Limb (tissue), 2 donors: Measurements from ENCODE around the gene MAG.

Experiments
- DNase-seq, 2 donors: peaks; one replicate each; pipeline ENCODE4 v3.0.0-alpha.2; 2016; ENCODE audit errors: extremely low spot score in 2 of 2

The MAG gene

DNA sequence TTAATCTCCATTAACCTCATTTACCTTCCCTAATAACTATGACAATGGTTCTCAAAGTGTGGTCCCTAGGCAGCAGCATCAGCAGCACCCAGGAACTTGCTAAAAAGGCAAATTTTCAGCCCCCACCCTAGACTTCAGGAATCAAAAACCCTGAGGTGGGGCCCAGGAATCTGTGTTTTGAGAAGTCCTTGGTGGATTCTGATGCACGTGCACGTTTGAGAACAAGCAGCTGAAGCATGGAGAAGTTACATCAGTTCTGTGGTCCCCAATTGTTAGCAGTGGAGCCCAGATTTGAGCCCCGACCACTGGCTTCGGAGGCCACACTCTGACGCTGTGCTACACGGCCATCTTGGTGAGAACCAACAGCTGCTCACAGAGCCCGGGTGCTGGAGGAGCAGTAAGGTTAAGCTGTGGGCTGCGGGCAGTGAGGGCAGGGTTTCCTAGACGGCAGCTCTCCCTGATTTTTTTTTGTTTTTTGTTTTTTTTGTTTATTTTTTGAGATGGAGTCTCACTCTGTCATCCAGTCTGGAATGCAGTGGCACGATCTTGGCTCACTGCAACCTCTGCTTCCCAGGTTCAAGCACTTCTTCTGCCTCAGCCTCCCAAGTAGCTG, 23.0 kb downstream of the MAG start:
- DNase-seq = no peak

DNA sequence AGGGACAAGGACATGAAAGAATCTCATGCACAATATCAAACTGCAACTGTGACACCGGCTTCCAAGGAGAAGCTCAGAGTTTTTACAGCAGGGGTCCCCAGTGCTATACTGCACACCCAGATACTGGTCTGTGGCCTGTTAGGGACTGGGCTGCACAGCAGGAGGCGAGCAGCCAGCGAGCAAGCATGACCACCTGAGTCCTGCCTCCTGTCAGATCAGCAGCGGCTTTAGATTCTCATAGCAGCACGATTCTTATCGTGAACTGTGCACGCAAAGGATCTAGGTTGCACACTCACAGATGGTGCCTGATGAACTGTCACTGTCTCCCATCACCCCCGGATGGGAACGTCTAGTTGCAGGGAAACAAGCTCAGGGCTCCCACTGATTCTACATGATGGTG, 23.9 kb downstream of the MAG start:
- peak in 1 of 2 donors; percentile 16 for DNase-seq

DNA sequence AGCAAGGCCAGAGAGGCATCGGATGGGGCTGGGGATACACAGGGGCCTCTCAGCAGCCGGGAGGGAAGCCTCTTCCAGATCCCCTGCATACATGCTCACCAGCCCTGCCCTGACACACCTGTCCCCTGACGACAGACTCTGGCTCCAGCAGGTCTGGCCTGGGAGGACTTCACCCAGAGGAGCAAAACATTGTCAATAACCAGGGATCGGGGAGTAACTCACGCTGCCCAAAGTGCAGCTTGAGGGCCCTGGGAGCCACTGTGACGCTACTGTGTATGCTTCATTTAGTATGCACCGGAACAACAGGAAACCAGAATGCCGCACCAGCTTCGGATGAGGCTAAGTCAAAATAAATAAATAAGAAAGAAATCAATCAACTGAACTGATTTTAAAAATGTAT, 24.6 kb downstream of the MAG start:
- DNase-seq = no peak

DNA sequence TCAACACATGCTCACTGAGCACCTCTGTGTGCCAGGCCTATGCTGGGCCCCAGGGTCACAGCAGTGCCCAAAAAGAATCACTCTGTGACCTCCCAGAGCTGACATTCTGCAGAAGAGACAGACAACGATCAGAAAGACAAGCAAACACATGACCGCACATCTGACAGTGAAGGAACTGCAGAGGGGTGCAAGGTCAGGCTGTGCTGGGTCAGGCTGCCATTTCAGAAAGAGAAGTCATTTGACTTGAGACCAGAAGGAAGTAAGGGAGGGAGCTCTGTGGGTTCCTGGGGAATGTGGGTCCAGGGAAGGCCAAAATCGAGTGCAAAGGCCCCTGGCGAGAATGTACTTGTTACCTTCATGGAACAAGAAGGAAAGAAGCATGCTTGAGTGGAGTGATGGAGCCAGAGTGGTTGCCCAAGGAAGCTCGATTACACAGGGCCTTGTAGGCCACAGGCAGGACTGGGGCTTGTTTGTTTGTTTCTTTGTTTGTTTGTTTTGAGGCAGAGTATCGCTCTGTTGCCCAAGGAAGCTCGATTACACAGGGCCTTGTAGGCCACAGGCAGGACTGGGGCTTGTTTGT, 25.6 kb downstream of the MAG start:
- no peak for DNase-seq

DNA sequence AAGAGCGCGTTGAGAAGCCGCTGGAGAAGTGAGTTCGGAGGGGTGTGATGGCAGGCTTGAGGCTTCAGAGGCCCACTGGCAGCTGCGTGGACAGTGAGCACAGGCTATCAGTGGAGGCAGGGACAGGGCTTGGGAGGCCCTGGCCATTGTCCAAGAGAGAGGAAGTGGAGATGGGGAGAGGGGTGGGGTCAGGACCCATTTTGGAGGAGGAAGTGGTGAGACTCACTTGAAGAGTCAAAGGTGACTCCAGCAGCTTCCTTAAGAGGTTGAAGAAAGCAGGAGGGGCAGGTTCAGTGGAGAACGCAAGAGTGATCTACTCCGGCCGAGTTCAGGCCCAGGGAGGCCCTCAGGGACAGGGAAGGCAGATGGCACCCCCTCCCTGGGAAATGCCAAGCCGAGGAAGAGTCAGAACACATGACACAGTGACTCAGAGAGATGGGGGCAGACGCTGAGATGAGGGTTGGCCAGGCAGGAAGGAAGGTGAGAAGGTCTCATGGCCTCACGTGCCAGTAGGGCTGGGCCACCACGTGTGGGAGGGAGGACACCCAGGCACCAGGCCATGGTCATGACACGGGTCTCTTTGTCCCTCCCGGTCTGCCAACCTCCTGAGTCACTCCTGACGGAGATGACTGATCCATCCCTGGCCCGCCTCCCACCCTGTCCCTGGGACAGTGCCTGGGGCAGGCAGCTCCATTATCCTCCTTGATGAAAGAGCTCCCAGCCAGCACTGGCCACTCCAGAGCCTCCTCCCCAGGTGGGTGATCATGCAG, 26.9 kb downstream of the MAG start:
- no peak for DNase-seq

DNA sequence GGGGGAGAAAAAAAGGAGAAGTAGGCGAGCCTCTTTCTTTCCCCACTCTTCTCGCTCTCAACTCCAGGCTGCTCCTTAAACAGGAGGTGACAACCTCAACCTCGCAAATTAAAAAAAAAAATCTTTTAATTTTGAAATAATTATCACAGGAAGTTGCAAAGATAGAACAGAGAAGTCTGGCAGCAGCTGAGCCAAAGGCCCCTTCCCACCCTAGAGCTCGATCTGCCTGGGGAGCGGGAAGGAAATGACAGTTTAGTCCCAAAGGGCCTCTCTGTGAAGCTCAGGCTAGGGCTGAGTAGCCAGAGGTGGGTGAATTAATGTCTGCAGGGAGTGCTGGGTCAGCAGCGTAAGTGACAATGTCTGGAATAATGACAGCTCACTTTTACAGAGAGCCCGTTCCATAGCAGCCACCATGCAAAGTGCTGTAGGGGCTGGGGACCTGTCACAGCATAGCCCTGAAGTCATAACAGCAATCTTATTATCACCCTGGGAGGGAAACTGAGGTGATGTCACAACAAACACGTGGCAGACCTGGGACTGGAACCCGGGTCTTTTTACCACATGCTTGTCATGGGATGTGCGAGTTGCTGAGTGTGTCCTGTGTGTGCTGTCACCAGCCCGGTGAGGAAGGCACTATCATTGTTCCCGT, 28.2 kb downstream of the MAG start:
- no peak for DNase-seq

DNA sequence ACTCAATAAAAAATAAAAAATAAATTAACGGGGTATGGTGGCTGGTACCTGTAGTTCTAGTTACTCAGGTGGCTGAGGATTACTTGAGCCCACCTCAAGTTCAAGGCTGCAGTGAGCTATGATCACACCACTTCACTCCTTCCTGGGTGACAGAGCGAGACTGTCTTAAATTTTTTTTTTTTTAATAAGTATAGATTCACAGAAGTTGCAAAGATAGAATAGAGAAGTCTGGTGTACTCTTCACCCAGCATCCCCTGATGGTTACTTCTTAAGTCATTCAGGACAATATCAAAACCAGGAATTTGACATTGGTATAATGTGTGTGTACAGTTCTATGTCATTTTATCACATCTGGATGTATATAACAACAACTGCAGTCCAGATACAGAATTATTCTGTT, 29.3 kb downstream of the MAG start:
- no peak for DNase-seq

DNA sequence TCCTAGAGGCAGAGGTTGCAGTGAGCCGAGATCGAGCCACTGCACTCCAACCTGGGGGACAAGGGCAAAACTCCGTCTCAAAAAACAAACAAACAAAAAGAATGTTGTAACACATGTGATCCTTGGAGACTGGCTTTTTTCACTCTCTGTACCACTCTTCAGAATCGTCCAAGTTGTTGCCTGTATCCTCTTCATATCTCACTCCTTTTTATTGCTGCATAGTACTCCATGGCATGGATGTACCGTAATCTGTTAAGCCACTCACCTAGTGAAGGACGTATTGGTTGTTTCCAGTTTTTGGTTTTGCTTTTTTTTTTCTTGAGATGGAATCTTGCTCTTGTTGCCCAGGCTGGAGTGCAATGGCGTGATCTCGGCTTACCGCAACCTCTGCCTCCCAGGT, 30.1 kb downstream of the MAG start:
- no peak for DNase-seq

DNA sequence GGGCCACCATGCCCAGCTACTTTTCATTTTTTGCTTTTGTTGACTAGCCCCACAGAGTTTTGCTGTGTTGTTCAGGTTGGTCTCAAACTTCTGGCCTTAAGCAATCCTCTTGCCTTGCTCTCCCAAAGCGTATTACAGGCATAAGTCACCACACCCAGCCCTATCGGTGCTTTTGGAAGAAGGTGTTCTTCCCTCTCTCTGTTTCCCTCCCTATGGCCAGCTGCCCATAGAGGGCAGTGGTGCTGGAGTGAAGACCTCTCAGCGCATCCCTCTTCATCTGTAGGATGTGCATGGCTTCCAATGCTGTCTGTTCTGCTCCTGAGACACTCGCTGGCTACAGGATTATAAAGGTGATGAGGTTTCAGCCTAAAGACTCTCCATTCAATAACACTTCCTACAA, 35.7 kb downstream of the MAG start:
- no peak for DNase-seq

DNA sequence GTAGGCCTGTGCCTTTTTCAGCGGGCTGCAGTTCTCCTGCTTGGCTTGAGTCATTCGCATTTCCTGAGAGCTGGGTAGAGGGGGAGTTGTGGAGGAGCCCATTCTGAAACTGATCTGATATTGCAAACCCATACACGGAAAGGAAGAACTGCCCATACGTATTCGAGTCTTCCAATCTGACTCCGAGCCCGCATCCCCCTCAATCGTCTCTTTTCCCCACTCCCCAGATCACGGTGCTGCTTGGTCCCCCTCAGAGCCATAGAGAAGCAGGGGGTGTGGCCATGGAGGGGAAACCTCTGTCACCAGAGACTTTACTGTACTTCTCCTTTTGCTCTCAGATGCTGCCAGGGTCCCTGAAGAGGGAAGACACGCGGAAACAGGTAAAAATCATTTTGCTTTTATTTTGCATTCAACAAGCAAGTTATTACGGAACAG, 36.9 kb downstream of the MAG start, which contains the start of gene CD22:
Gene CD22 (plus strand): TSS at position 337 of the 435 bp plus-strand sequence. CDS start 2,854 bp downstream, outside the sequence.
- no peak for DNase-seq

DNA sequence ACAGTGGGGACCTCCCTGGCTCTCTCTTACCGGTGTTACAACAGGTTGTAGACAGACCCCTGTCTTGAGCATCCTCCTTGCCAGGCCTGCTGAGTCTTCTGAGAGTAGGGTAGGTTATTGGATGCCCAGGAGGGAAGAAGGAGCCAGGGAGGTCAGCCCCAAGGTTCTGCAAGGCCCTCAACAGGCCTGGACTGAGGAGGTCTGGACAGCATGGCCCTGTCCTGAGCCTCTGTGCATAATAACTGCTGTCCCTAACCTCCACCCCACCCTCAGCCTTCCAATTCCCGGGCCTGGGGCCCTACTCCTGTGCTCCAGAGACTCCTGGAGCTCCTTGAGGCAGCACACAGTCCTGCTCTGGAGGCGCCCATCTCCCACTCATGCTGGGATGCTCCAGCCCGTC, 37.4 kb downstream of the MAG start:
- DNase-seq = no peak

DNA sequence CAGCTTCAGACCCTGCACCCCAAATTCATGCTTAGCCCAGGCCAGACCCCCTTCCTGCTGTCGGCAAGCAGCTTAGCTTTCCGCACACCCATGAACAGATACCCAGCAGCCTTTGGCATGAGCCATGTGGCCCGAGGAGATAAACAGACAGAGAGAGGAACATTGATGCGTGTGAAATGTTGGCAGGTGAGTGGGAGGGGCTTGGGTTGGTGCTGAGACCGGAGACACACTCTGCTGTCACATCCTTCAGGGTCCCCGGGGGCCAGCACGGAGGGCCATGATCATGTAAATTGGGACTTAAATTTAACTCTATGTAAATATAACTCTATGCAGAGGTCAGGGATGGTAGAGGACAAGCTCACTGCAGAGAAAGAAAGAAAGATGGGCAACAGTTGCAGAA, 38.5 kb downstream of the MAG start:
- DNase-seq = no peak

DNA sequence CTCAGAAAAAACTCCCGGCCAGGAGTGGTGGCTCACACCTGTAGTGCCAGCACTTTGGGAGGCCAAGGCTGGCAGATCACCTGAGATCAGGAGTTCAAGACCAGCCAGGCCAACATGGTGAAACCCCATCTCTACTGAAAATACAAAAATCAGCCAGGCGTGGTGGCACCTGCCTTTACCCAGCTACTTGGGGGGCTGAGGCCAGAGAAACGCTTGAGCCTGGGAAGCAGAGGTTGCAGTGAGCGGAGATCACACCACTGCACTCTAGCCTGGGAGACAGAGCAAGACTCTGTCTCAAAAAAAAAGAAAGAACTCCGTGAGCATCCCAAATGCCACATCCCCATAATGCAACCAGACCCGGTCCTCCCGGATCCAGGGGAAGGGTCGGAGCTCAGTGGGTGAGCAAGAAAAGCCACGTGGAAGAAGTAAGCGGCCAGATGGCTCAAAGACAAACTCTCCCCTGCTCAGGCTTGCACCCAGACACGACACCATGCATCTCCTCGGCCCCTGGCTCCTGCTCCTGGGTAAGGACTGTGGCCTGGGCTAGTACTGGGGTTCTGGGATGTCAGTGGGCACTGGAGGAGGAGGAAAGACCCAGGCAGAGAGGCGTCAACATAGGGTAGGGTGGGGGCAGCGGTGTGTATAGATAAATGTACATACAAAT, 39.7 kb downstream of the MAG start:
- DNase-seq = no peak

DNA sequence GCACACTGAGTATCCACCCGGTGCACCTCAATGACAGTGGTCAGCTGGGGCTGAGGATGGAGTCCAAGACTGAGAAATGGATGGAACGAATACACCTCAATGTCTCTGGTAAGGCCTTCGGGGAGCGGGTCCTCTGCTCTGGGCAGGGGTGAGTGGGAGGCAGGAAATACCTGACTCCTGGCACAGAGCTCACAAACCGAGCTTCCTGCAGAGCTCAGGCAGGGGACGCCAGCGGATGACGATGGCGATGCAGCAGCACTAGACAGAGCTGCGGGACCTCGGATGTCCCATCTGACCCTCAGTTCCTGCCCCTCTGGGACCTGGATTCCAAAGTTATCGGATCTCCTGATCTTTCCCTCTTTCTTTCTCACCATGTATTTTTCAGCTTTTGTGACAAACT, 40.9 kb downstream of the MAG start:
- DNase-seq = no peak

DNA sequence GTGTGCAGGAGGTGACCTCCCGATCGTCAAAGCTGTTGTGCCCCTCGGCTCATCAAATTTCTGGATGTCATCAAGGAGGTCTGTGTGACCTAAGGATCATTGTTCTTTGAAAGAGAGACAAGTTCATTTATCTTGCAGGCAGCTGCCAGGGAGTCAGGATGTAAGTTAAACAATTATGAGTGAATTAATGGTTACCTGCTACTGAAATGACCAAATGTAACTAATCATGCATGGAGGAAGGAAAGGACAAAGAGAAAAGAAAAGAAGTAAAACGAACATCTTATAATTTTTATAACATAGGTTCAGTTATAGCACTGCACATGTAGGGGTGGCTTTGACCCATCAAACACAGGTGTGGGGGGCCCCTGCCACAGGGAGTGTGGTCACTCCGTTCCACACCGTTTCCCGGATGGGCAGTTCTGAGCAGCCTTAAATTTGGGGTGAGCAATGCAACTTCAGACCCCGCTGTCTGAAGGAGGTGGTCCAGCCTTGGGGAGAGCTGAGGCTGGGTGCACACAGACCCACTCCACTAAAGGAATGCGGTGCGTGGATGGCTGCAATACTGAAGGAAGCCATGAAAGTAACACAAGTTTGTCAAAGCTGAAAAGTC, 42.3 kb downstream of the MAG start:
- no peak for DNase-seq

DNA sequence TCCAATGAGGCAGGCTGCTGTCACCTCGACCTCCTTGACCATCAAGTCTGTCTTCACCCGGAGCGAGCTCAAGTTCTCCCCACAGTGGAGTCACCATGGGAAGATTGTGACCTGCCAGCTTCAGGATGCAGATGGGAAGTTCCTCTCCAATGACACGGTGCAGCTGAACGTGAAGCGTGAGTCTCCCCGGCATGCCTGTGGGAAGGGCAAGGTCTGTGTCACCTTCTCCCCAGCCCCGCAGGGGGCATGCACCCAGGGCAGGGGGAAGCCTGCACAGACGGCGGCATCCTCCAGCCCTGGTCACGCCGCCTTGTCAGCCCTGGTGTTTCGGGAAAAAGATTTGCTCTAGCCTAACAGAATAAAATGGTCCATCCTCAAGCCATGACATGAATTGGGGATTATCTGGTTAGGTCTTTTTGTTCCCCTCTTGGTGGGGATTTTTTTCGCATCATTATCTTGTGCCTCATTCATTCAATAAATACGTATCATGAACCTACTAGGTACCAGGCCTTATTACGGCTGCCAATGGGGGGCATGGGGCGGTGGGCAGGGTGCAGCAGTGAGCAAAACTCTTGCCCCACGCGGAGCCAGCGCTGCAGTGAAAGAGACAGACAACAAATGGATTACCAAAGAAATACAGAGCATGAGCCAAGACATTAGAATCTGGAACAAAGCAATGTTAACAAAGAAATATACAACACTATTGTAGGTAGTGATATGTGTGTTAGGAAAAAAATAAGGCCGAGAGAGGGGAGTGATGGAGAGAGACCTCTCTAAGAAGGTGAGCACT, 44.4 kb downstream of the MAG start:
- DNase-seq = no peak

DNA sequence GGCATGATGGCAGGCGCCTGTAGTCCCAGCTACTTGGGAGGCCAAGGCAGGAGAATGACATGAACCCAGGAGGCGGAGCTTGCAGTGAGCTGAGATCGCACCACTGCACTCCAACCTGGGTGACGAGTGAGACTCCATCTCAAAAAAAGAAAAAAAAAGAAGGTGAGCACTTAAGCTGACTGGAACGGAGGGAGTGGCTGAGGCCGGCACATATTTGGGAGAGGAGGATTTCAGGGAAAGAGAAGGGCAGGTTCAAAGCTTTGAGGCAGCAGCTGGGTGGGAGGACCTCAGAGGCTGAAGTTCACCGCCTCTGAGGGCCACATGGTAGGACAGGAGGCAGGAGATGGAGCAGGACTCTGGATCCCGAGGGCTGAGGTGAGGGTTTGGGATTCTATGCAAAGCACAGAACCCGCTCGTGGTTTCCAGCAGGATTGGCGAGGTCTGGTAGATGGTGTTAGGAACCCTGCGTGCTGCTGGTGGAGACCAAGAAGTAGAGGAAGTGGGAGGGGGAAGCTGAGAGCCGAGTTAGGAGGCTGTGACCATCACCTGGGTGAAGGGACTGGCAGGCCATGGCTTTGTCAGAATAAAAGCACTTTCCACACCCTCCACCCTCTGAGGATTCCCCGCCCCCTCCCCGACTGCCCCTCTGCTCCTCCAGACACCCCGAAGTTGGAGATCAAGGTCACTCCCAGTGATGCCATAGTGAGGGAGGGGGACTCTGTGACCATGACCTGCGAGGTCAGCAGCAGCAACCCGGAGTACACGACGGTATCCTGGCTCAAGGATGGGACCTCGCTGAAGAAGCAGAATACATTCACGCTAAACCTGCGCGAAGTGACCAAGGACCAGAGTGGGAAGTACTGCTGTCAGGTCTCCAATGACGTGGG, 45.4 kb downstream of the MAG start:
- no peak for DNase-seq

DNA sequence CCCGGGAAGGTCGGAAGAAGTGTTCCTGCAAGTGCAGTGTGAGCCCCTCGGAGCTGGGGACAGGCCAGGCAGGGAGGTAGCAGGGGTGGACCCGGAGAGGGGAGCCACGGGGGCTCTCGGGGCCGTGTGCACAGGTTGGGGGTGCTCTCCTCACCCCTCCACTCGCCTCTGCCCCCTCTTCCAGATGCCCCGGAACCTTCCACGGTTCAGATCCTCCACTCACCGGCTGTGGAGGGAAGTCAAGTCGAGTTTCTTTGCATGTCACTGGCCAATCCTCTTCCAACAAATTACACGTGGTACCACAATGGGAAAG, 46.0 kb downstream of the MAG start:
- DNase-seq = no peak

DNA sequence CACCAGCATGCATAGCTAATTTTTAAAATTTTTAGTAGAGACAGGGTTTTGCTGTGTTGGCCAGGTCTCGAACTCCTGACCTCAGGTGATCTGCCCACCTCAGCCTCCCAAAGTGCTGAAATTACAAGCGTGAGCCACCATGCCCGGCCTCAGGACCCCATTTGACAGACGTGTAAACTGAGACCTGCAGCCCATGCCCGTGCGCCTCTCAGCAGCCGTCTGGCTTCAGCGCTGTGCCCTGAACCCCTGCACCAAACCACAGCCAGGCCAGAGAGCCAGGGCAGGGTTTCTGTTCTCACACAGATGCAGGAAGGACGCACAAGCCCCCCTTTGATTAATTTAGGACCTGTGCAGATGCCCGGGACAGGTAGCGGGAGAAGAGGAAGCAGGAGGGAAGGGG, 48.5 kb downstream of the MAG start:
- no peak for DNase-seq

DNA sequence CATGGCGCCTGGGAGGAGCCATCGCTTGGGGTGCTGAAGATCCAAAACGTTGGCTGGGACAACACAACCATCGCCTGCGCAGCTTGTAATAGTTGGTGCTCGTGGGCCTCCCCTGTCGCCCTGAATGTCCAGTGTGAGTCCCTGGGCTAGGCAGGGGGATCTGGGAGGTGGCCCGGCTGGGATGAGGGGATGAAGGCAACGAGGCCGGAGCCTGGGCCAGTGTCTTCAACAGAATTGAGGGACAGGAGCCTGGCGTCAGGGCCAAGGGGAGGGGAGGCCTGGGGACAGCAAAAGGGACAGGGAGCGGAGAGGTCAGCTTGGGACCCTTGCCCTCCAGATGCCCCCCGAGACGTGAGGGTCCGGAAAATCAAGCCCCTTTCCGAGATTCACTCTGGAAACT, 49.0 kb downstream of the MAG start:
- no peak for DNase-seq
